ENCODE results near the gene SUSD1. TPM values are rescaled to one million over a fixed set of nuclear protein-coding genes. Genes with fewer than 3 reads are reported as not detected.

SUSD1 gene
- total RNA-seq, 1 donor from 2014 or later, result 15.7 TPM

DNA sequence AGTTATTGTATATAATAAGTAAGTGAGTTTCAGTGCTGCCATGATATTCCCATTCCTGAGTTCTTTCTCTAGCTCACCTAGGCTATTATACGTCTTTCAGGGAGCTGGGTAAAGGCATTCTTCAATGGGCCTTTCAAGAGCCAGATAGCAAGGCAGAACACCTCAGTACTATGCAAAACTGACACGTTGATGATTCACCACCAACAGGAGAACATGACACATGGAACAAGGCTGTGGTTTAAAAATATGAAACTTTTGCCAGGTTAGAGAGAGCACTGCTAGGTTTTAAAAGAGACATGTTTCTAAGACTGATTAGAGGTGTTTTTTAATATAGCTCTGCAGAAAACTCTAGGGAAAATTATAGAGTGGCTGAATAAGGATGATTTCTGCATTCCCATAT is 182.6 kb downstream of the SUSD1 start:
- no peaks in the 10 kb centered on the region for H3K27me3 Mint-ChIP-seq
- CTCF ChIA-PET, result interaction anchor here (1.1 to 2.3 kb wide), 3 partner anchors 15 to 43 kb away, joined by 3 to 9 read pairs (median 6); no protein-coding TSS in a partner anchor
- intact Hi-C loops (cut with micrococcal nuclease), result loop anchor here (1.0 to 5.0 kb wide), 5 partner anchors 9 to 36 kb away; no protein-coding TSS in a partner anchor
- POLR2A ChIA-PET, result interaction anchor here (0.8 to 3.4 kb wide), 11 partner anchors 8 to 96 kb away, joined by 3 to 63 read pairs (median 7); partner anchors contain the start of gene UGCG
- H3K27ac Mint-ChIP-seq, result peak overlapping the region; percentile 79
- no peak for DNase-seq
- H3K4me1 Mint-ChIP-seq, result peaks cover 47% of the 10 kb centered on the region
- TF ChIP-seq, protein P1, sequence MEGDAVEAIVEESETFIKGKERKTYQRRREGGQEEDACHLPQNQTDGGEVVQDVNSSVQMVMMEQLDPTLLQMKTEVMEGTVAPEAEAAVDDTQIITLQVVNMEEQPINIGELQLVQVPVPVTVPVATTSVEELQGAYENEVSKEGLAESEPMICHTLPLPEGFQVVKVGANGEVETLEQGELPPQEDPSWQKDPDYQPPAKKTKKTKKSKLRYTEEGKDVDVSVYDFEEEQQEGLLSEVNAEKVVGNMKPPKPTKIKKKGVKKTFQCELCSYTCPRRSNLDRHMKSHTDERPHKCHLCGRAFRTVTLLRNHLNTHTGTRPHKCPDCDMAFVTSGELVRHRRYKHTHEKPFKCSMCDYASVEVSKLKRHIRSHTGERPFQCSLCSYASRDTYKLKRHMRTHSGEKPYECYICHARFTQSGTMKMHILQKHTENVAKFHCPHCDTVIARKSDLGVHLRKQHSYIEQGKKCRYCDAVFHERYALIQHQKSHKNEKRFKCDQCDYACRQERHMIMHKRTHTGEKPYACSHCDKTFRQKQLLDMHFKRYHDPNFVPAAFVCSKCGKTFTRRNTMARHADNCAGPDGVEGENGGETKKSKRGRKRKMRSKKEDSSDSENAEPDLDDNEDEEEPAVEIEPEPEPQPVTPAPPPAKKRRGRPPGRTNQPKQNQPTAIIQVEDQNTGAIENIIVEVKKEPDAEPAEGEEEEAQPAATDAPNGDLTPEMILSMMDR (IDR thresholded peaks at IDR 0.05), result no peak
- no peaks in the 10 kb centered on the region for H3K9me3 Mint-ChIP-seq
- H3K36me3 Mint-ChIP-seq (ENCODE audit: low read depth), result no peaks in the 10 kb centered on the region
- no peak overlapping the region for H3K4me3 Mint-ChIP-seq
- peak; percentile 92 for ATAC-seq (ENCODE audit: low read depth)

DNA sequence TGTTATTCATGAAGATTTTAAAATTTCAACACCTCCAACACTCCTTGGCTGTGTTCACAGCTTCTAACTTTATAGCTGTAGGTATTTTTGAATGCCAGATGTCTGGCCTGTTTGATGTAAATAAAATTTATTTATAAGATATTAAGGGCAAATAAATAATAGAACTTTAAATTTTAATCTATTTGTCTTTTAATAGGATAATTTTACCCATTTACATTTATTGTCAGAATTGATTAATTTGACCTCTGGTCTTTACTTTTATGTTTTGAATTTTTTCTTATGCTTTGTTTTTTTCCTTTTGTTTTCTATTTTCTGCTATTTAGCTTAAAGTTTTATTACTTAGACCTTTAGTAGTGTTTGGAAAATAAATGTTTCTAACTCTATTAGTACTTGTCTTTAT is 183.9 kb downstream of the SUSD1 start:
- DNase-seq, result no peak
- TF ChIP-seq, protein P1 (IDR thresholded peaks at IDR 0.05), result no peak
- Mint-ChIP-seq H3K9me3 (no peaks in the 10 kb centered on the region), H3K36me3 (ENCODE audit: low read depth) (no peaks in the 10 kb centered on the region), H3K27ac (no peak overlapping the region), H3K27me3 (no peaks in the 10 kb centered on the region), H3K4me3 (no peak overlapping the region), H3K4me1 (peaks cover 56% of the 10 kb centered on the region)
- no peak for ATAC-seq (ENCODE audit: low read depth)
- intact Hi-C loops (cut with micrococcal nuclease), result loop anchor here (5.0 kb wide), 1 partner anchor 34 kb away; no protein-coding TSS in a partner anchor
- CTCF ChIA-PET, result no interaction called here
- POLR2A ChIA-PET, result interaction anchor here (0.6 to 1.8 kb wide), 3 partner anchors 13 to 368 kb away, joined by 3 to 7 read pairs (median 4); no protein-coding TSS in a partner anchor

Other genes with a start within 250 kb of the SUSD1 start
- 106 and 125 TPM in 2 replicates for gene PTBP3, start 158.3 kb upstream of the SUSD1 start, total RNA-seq
- 11.0 and 11.3 TPM in 2 replicates for gene HSDL2, start 204.8 kb upstream of the SUSD1 start, total RNA-seq

Measured in activated B cell treated with CpG ODN at 0.5 μM for 24 hours (primary cell).